ENCODE data around the gene NEBL.

The NEBL gene

GRCh38 chr10:20898866-20899535, 1.9 kb upstream of the NEBL start:
- no peak for DNase-seq

- no peak for DNase-seq
These were observed 3.8 kb downstream of the NEBL start for GRCh38 chr10:20893297-20893696.

- DNase-seq, result no peak
These were observed 4.3 kb downstream of the NEBL start for GRCh38 chr10:20892796-20893195.

GRCh38 chr10:20892011-20892585, 5.0 kb downstream of the NEBL start:
- DNase-seq, result no peak

GRCh38 chr10:20891338-20891714, 5.8 kb downstream of the NEBL start:
- DNase-seq, result no peak

GRCh38 chr10:20890491-20891337, 6.4 kb downstream of the NEBL start:
- no peak for DNase-seq

GRCh38 chr10:20890009-20890408, 7.1 kb downstream of the NEBL start:
- DNase-seq, result no peak

GRCh38 chr10:20888620-20889330, 8.3 kb downstream of the NEBL start:
- no peak for DNase-seq

GRCh38 chr10:20887706-20888555, 9.2 kb downstream of the NEBL start:
- no peak for DNase-seq

GRCh38 chr10:20885678-20886077, 11.4 kb downstream of the NEBL start:
- no peak for DNase-seq

GRCh38 chr10:20883552-20883951, 13.6 kb downstream of the NEBL start:
- DNase-seq, result no peak

- DNase-seq, result no peak
These were observed 15.0 kb downstream of the NEBL start for GRCh38 chr10:20882091-20882490.

GRCh38 chr10:20879136-20879535, 18.0 kb downstream of the NEBL start:
- DNase-seq, result no peak

- no peak for DNase-seq
These were observed 18.8 kb downstream of the NEBL start for GRCh38 chr10:20877986-20878983.

GRCh38 chr10:20877554-20877953, 19.6 kb downstream of the NEBL start:
- DNase-seq, result no peak

GRCh38 chr10:20874261-20874660, 22.9 kb downstream of the NEBL start:
- no peak for DNase-seq

GRCh38 chr10:20871970-20872369, 25.1 kb downstream of the NEBL start:
- DNase-seq, result no peak

GRCh38 chr10:20870834-20871233, 26.3 kb downstream of the NEBL start:
- DNase-seq, result no peak

GRCh38 chr10:20863008-20863407, 34.1 kb downstream of the NEBL start:
- DNase-seq, result no peak

GRCh38 chr10:20858292-20859124, 38.6 kb downstream of the NEBL start:
- no peak for DNase-seq

Data from activated CD4-positive, alpha-beta T cell treated with anti-CD3 and anti-CD28 coated beads, Interleukin-10, Interleukin-2, amounts not matched to agents 100 ng/mL and 50 ng/mL, durations not matched to agents 16 hours and 8 hours (primary cell).